ENCODE results near the gene IFFO2.

IFFO2 gene

GRCh38 chr1:18890706-18891425, 65.6 kb downstream of the IFFO2 start:
- no peak for DNase-seq

- no peak for DNase-seq
Measured at GRCh38 chr1:18886003-18886335, 70.5 kb downstream of the IFFO2 start.

GRCh38 chr1:18885311-18886002, 71.0 kb downstream of the IFFO2 start:
- DNase-seq: no peak

- no peak for DNase-seq
Measured at GRCh38 chr1:18884727-18885126, 71.7 kb downstream of the IFFO2 start.

DNA sequence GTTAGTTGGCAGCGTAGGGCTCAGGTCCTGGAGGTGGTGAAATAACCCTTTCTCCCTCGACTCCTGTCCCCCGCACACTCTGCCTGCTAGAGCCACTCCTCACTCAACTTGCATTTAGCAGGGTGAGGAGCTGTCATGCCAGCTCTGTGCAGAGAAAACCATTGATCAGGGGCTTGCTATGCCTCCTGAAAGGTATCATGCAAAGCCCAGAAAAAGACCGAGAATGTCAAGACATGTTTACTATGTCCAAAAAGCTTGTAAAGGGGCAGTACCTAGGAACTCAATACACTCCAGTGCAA, 72.1 kb downstream of the IFFO2 start:
- no peak for DNase-seq

GRCh38 chr1:18883636-18884418, 72.6 kb downstream of the IFFO2 start:
- DNase-seq: peak; percentile 91

DNA sequence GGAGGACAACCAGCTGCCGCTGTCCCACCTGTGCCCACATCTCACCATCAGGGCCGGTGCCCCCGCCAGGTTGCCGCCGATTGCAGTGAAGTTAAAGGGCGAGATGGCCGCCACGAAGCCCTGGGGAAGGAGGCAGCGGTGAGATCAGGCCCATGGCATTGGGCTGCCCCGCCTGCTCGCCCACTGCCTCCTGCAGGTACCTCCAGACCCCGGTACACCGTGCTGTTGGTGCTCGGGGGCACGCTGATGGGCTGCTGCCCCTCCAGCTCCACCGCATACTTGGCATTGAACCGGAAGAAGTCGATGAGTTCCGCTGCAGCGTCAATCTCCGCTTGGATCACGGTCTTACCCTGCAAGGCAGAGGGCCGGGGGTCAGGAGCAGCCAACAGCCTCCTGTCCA, 73.4 kb downstream of the IFFO2 start:
- DNase-seq: no peak

GRCh38 chr1:18882486-18882885, 74.0 kb downstream of the IFFO2 start:
- DNase-seq: no peak

- DNase-seq: no peak
Measured at GRCh38 chr1:18881642-18882431, 74.6 kb downstream of the IFFO2 start.

DNA sequence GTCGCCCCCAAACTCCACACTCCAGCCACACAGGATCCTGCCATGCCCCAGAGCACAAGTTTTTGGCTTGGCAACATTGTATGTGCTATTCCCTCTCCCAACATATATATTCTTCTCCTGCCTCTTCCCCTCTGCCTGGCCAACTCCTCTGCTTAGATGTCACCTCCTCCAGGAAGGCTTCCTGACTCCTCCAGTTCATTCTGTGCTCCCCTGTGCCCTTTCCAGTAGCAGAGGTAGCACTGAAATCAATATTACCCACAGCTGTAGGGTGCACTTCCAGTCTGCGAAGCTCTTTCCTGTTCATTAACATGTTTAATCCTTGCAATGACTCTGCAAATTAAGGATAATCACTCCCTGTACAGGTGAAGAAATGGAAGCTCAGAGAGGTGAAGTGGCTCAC, 75.3 kb downstream of the IFFO2 start:
- no peak for DNase-seq

GRCh38 chr1:18880585-18880984, 75.9 kb downstream of the IFFO2 start:
- DNase-seq: no peak

DNA sequence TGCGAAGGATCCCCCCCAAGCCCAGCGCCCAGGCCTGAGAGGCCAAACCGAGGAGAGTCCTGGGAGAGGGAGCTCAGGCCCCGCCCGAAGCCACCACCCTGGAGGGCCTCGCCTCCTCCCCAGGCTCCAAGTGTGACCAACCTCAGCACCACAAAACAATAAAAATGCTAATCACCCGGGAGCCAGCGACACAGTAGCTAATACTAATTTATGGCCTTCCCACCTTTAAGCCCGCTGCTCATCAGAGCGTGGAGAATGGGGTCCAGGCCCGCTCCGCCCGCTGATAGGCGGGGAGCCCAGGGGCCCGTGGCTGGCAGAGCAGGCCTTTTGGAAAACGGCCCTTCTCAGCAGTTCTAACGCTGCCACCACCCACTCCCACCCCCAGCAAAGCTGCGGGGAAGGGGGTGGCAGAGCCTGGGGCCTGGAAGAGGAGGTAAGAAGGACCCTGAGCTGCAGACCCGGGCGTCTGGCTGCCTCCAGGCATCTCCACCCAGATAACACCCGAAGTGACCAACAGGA, 76.6 kb downstream of the IFFO2 start:
- DNase-seq: no peak

DNA sequence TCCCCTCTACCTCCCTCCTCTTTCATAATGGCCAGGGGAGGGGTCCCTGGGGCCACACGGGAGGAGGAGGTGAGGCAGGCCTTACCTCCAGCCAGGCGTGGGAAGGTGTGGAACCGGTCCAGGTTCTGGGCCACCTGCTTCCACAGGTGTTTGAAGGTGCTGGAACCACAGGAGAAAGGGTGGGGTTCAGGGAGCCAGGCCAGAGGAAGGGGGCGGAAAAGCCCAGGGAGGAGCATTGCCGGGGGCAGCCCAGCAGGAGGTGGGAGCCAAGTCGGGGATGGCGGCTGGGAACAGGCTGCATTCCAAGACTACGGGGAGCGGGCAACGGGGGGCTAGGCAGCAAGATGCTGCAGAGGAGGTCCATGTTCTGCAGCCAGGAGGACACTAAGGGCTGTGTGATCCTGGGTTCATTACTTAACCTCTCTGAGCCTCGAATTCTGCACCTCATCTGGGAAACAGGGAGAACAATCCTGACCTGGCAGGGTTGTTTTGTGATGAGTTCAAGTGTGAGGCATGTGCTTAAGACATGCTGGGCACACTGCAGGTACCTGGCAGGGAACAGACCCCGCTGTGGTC, 77.2 kb downstream of the IFFO2 start:
- no peak for DNase-seq

DNA sequence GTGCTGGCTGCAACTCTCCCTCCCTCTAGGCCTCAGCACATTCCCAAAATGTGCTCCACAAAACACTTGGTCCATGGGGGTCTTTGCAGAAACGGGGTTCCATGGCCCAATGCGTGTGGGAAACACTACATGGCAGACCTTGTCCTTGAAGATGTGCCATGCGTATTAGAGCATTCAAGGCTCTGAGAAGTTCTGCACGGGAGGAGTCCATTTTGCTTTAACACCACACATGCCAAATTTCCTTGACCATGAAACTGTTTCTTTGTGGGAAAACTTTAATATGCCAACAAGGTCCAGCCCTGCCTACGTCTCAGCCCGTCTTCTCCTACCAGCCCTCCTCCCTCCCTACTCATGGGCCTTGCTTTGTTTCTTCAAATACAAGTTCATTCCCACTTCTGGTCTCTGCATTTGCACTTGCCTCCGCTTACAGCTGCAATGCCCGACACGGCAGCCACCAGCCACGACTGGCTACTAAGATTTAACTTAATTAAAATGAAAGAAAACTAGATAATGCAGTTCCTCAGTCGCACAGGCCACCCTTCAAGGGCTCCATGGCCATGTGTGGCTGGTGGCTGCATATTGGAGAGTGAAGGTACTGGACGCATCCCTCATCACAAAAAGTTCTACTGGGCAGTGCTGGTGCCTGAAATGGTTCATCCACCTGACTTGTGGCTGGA, 77.8 kb downstream of the IFFO2 start:
- DNase-seq: no peak

- no peak for DNase-seq
Measured at GRCh38 chr1:18877282-18877681, 79.2 kb downstream of the IFFO2 start.

DNA sequence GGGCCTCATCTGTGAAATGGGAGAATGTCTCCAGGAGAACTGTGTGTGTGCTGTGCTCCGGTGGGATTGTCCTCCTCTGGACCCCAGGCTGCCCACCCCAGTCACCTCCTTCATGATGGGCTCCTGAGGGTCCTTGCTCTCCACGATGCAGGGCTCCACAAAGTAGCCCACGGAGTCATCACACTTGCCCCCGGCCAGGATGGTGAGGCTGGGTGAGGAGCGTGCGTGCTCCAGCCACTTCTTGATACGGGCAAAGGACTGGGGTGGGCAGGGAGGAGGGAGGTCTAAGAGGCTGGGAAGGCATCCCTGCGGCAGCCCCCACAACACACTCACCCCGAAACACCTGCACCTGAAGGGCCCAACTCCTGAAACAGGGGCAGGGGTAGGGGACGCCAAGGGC, 80.3 kb downstream of the IFFO2 start:
- no peak for DNase-seq

DNA sequence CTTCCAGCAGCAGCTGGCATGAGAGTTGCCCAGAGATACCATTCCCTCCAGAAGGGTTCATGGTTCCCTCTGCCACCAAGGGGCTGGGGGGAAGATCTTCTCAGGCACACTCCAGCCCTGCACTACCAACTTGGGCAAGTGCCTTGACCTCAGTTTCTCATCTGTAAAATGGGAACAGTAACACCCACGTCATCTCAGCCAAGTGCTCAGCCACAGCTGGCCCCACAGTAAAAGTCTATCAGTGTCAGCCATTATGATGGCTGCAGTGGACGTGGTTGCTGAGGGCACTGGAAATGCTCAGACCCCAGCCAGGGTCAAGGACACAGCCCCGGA, 80.7 kb downstream of the IFFO2 start:
- no peak for DNase-seq

DNA sequence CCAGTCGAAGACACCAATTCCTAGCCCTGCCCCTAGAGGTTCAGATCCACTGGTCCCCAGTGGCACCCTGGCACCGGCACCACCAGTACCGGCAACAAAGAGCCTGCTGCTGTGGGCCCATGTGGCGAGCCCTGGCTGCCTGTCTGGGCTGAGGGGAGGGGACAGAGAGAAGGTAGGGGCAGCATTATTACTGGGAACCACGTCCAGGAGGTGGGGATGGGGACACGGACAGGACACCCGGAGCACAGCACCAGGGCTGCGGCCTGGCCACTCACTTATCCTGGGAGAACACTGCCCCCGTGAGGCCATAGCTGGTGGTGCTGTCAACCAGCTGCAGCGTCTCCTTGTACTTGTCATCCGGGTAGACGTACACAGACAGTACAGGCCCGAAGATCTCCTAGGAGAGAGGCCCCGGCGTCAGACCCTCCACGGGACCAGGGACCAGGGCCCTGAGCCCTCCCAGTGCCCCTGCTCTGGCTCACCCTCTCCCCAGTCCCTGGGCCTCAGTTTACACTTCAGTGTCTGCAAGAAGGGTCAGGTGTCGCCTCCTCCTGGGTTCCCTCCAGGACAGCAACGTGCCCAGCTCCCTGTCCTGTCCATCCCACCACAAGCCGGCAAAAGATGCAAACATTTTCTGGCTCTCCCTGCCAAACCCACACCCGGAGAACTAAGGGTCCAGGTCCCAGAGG, 81.2 kb downstream of the IFFO2 start:
- peak; percentile 87 for DNase-seq

DNA sequence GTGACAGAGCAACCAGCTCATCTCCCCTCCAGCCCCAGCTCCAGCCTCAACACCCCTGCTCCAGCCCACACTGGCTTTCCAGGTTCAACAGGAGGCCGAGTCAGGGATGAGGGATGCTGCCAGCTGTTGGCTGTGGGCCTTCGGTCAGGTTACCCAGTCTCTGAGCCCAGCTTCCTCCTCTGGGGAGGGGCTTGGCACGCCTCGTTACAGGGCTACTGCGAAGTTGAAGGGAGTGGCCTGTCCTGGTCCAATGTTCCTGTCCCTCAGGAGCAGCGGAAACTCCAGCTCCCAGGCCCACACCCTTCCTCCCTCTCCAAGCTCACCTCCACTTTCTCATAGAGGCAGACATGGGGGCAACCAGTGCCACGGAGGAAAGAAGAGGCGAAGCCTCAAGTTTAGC, 81.9 kb downstream of the IFFO2 start:
- no peak for DNase-seq

DNA sequence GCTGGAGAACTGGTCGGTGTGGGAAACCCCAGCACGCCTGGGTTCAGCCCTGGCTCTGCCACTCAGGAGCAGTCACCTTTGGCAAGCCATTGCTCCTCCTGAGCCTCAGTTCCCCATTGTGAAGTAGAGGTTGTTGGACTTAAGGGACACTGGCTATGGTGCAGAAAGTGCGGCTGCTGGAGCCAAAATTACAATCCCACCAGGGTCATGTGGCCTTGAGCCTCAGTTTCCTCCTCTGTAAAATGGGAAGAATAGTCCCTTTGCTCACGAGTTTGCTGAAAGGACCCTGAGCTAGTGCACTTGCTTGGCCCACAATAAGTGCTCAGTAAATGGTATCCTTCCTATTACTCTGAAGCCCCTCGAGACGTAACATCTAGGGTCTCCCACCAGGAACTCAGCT, 82.4 kb downstream of the IFFO2 start:
- DNase-seq: no peak

- DNase-seq: no peak
Measured at GRCh38 chr1:18872071-18872611, 84.3 kb downstream of the IFFO2 start.
